K562 (cell line): Measurements from ENCODE around the gene CENPB. TPM values are rescaled to one million over a fixed set of nuclear protein-coding genes. Genes with fewer than 3 reads are reported as not detected.

Experiments used
- ATAC-seq: fragments of 200-7000 bp; cut with Tn5 transposase; 3 replicates; pipeline ENCODE4 v1.9.1; 2020; ENCODE audit warnings: moderate library complexity
- BruUV-seq: library from RNA; stranded (reverse); fragments of 400-500 nt; replicated peaks from 2 replicates; lab custom pipeline; 2021; lab: Mats Ljungman, UMichigan
- CTCF ChIA-PET: fragments of 300-600 bp; formaldehyde crosslinking; extraction: SDS; loops from one replicate; lab custom pipeline; 2021; ENCODE audit warnings: low intra/inter-chr PET ratio; lab: Yijun Ruan, JAX
- POLR2A ChIA-PET: fragments of 300-600, 350-650 bp; sonication (Branson Sonifier 250); formaldehyde crosslinking; extraction: SDS; loops from one replicate; lab custom pipeline; 2021; ENCODE audit warnings: antibody characterized with exemption, inconsistent platforms; lab: Yijun Ruan, JAX
- DNase-seq, 4 experiments: peaks; one replicate each; pipeline versions ENCODE4 v3.0.0 to v3.0.0-alpha.2; 2011 to 2018; ENCODE audit warnings: low spot score in 3 of 4, mixed read lengths in 3 of 4; ENCODE audit errors: extremely low read depth in 1 of 4
- FAIRE-seq: peaks from 2 replicates; lab custom pipeline; 2011; peaks lifted over from hg19 to GRCh38; lab: Jason Lieb, UNC
- H2AFZ ChIP-seq: 2 replicates; pipeline ENCODE4 v1.6.0; 2011; ENCODE audit warnings: low read depth, low read length, control low read depth, inconsistent platforms
- H3K27ac ChIP-seq: fragments of 200-600 bp; 3 replicates; pipeline ENCODE4 v1.8.0; 2011; ENCODE audit warnings: low read depth, mild to moderate bottlenecking, control low read depth, inconsistent platforms, low read length, moderate library complexity, mixed read lengths; ENCODE audit errors: extremely low read depth
- H3K27me3 ChIP-seq, 2 experiments: fragments of 300-600 bp in 1 of 2; 2 replicates in 1 of 2; 3 replicates in 1 of 2; pipeline versions ENCODE4 v1.6.0 to v1.8.0; 2011; ENCODE audit warnings: inconsistent platforms in 2 of 2, low read length in 2 of 2, mild to moderate bottlenecking in 1 of 2, mixed read lengths in 1 of 2, moderate library complexity in 1 of 2; ENCODE audit not compliant: control insufficient read depth in 2 of 2, insufficient read depth in 2 of 2
- H3K36me3 ChIP-seq: fragments of 300-600 bp; 3 replicates; pipeline ENCODE4 v1.8.0; 2011; ENCODE audit warnings: mild to moderate bottlenecking, low read length, inconsistent platforms; ENCODE audit not compliant: control insufficient read depth, insufficient read depth
- H3K4me1 ChIP-seq, 2 experiments: fragments of 200-600 bp in 1 of 2; replicated peaks in 1 of 2; 2 replicates in 1 of 2; 3 replicates in 1 of 2; pipeline versions ENCODE4 v1.5.1 to v1.8.0; 2011; ENCODE audit warnings: inconsistent platforms in 2 of 2, low read length in 2 of 2, mild to moderate bottlenecking in 1 of 2, mixed read lengths in 1 of 2, moderate library complexity in 1 of 2; ENCODE audit not compliant: control insufficient read depth in 2 of 2, insufficient read depth in 2 of 2
- H3K4me2 ChIP-seq: 2 replicates; pipeline ENCODE4 v1.6.1; 2011; ENCODE audit warnings: low read length, control low read depth, inconsistent platforms, mixed read lengths; ENCODE audit not compliant: insufficient read depth
- H3K4me3 ChIP-seq: fragments of 200-600 bp; sonication (generic), shearing (Covaris generic); 2 replicates; pipeline ENCODE4 v1.5.1; 2016; ENCODE audit warnings: control low read depth, inconsistent platforms
- H3K79me2 ChIP-seq: fragments of 200-600 bp; 3 replicates; pipeline ENCODE4 v1.8.0; 2011; ENCODE audit warnings: low read length, inconsistent platforms; ENCODE audit not compliant: control insufficient read depth, insufficient read depth
- H3K9ac ChIP-seq, 2 experiments: 2 replicates each; pipeline versions ENCODE4 v1.6.0 to v1.6.1; 2011; ENCODE audit warnings: low read depth in 2 of 2, low read length in 2 of 2, control low read depth in 1 of 2, inconsistent platforms in 1 of 2, mild to moderate bottlenecking in 1 of 2, mixed read lengths in 1 of 2; ENCODE audit not compliant: insufficient read depth in 1 of 2
- H3K9me1 ChIP-seq: one replicate; pipeline ENCODE4 v1.6.0; 2011; ENCODE audit warnings: inconsistent platforms, mild to moderate bottlenecking, low read length, moderate library complexity; ENCODE audit not compliant: control insufficient read depth, insufficient read depth
- H3K9me3 ChIP-seq: replicated peaks from 2 replicates; pipeline ENCODE4 v1.5.1; 2011; ENCODE audit warnings: low read depth, low read length, inconsistent platforms; ENCODE audit not compliant: control insufficient read depth, insufficient read depth
- H4K20me1 ChIP-seq: replicated peaks from 2 replicates; pipeline ENCODE4 v1.6.1; 2011; ENCODE audit warnings: low read length, inconsistent platforms, mixed read lengths; ENCODE audit not compliant: control insufficient read depth, insufficient read depth
- BRD4 ChIP-seq: fragments of 200-600 bp; sonication (generic); IDR thresholded peaks from 2 replicates; pipeline ENCODE4 v1.6.1; 2017; ENCODE audit warnings: inconsistent platforms
- ESRRA ChIP-seq: fragments of 450-650 bp; IDR thresholded peaks from 2 replicates; pipeline ENCODE4 v1.6.1; 2014; ENCODE audit warnings: low read depth, mild to moderate bottlenecking, moderate library complexity, borderline replicate concordance
- FIP1L1 ChIP-seq: fragments of 200-400 bp; formaldehyde crosslinking; IDR thresholded peaks from 2 replicates; pipeline ENCODE4 v1.6.1; 2018; ENCODE audit warnings: mild to moderate bottlenecking, low read depth, low read length; ENCODE audit not compliant: poor library complexity, severe bottlenecking
- MTA1 ChIP-seq: fragments of 450-650 bp; IDR thresholded peaks from 2 replicates; pipeline ENCODE4 v1.6.1; 2017; ENCODE audit warnings: borderline replicate concordance
- VEZF1 ChIP-seq: fragments of 200-800 bp; sonication (Bioruptor generic); IDR thresholded peaks from 2 replicates; pipeline ENCODE4 v1.6.1; 2017; ENCODE audit warnings: missing genetic modification characterization, missing compliant biosample characterization
- ZHX1 ChIP-seq: fragments of 150-350 bp; conservative IDR thresholded peaks from 2 replicates; pipeline ENCODE4 v1.6.1; 2014; ENCODE audit warnings: low read length
- ZNF589 ChIP-seq: fragments of 200-800 bp; sonication (Bioruptor generic); IDR thresholded peaks from 2 replicates; pipeline ENCODE4 v1.6.1; 2016; ENCODE audit warnings: low read depth, missing genetic modification characterization, missing compliant biosample characterization
- WGBS: fragments of 100-300 bp; shearing (Covaris generic); methylation state at CpG from one replicate; pipeline ENCODE4 v1.1.6; 2016; ENCODE audit warnings: low coverage, mixed read lengths; ENCODE audit not compliant: insufficient coverage; ENCODE audit errors: missing lambda C conversion rate; 5-methylcytosine and 5-hydroxymethylcytosine counted together
- in situ Hi-C: fragments of 300-500 bp; cut with MboI; formaldehyde crosslinking; loops from 4 replicates; pipeline ENCODE4 v1.15.0; 2018; ENCODE audit warnings: inconsistent platforms, mixed read lengths
- intact Hi-C: fragments of 100-400 bp; cut with micrococcal nuclease; formaldehyde crosslinking; loops from 2 replicates; pipeline ENCODE4 v1.14.2; 2022
- polyA plus RNA-seq, 8 experiments: library from polyadenylated mRNA; depleted of rRNA in 4 of 8; stranded (reverse) in 5 of 8; unstranded in 3 of 8; fragments of >200 nt; fragmentation: Nextera tagmentation in 2 of 8; fragmentation: Illumina TruSeq in 1 of 8; extraction: Ambion mirVana in 2 of 8; extraction: Trizol in 1 of 8; gene quantifications; 2 replicates each; pipeline versions ENCODE4 v1.2.1 to v1.2.3, GENCODE V29; 2011 to 2014; ENCODE audit warnings: inconsistent platforms in 1 of 8, missing spikeins in 1 of 8
- total RNA-seq, 7 experiments: library from RNA; depleted of rRNA in 6 of 7; stranded (reverse); fragments of >200 nt in 6 of 7; fragmentation: Illumina TruSeq in 2 of 7; extraction: Trizol in 2 of 7; gene quantifications; 2 replicates each; pipeline versions ENCODE4 v1.2.1 to v1.2.3, GENCODE V29; 2011 to 2021; ENCODE audit warnings: low replicate concordance in 1 of 7
- TF ChIP-seq, protein P1 (sequence below): sonication (generic); formaldehyde crosslinking; IDR thresholded peaks from 2 replicates; pipeline ENCODE4 v1.8.0; 2022; ENCODE audit warnings: missing genetic modification reagents, mild to moderate bottlenecking, moderate library complexity, borderline replicate concordance
- TF ChIP-seq, protein P2 (sequence below): fragments of 450-650 bp; IDR thresholded peaks from 2 replicates; pipeline ENCODE4 v1.6.1; 2016; ENCODE audit warnings: antibody characterized with exemption

The CENPB gene
- total and polyA plus RNA-seq, 9 of the 15 experiments (the other 6 are each of a cell fraction or from before 2014, with no cell fraction given): 0.17 to 70.8 (median 24.9) TPM

DNA sequence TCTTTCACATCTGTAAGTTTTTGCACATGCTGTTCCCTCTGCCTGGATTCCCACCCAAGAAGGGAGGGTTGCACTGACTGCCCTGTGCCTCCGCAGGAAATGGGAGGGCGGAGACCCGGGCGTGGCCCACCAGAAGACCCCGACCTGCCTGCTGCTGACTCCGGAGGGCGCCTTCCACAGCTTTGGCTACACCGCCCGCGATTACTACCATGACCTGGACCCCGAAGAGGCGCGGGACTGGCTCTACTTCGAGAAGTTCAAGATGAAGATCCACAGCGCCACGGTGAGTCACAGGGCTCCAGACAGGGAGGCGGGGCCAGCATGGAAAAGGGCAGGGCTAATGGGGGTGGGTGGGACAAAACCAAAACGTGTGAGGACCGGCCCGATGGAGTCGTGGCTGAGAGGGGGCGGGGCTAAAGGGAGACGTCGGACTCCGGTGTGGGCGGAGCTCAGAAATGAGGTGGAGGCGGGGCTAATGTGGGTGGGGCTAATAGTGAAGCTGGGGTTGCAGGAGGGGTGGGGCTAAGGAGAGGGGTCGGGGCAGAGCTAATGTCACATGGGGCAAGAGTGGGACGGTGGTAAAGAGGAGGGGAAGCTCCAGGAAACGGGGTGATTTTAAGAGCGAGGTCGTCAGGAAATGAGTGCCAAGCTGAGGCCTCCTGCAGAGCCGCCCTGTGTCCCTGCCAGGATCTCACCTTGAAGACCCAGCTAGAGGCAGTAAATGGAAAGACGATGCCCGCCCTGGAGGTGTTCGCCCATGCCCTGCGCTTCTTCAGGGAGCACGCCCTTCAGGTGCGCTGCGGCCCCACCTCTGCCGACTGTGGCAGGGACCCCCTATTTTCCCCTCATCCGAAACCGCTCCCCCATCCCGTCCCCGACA lies 41.5 kb downstream of the CENPB start:
- H3K79me2 ChIP-seq: no peaks in the 10 kb centered on the region
- in situ Hi-C loops (no loop called here), intact Hi-C loops (no loop called here)
- H3K9me3 ChIP-seq: no peaks in the 10 kb centered on the region
- FAIRE-seq (peak; percentile 85), ATAC-seq (peak; percentile 97), DNase-seq (peak; percentile 95 to 97 (median 97))
- H3K4me1 ChIP-seq: peaks cover 1 to 41% of the 10 kb centered on the region in 2 experiments; a peak in 3 of 5 replicates
- no TSS peak for BruUV-seq
- peak overlapping the region; percentile 27; the same call in 2 of the 3 replicates for H3K27ac ChIP-seq
- ChIA-PET CTCF (no interaction called here), POLR2A (interaction anchor here (0.5 to 0.6 kb wide), 3 partner anchors 541 to 1687 kb away, joined by 3 read pairs; no protein-coding TSS in a partner anchor)
- no peaks in the 10 kb centered on the region for H4K20me1 ChIP-seq
- peak overlapping the region; percentile 86 for H3K4me2 ChIP-seq
- H3K9me1 ChIP-seq: no peaks in the 10 kb centered on the region
- peak overlapping the region; percentile 38 for H3K4me3 ChIP-seq
- H3K9ac ChIP-seq: peak overlapping the region; percentile 27 to 89; a peak in 3 of 4 replicates
- H3K36me3 ChIP-seq: no peaks in the 10 kb centered on the region
- no peaks in the 10 kb centered on the region for H3K27me3 ChIP-seq
- peak overlapping the region; percentile 96 for H2AFZ ChIP-seq
- WGBS: 18% methylated on average over 36 of the region's 45 CpGs
- TF ChIP-seq ZNF589 (CRISPR knock-in tag): no peak
- no peak for TF ChIP-seq ESRRA
- no peak for TF ChIP-seq ZHX1
- TF ChIP-seq VEZF1 (CRISPR knock-in tag): peak; percentile 62; the same call in 1 of the 2 replicates
- no peak for TF ChIP-seq MTA1
- TF ChIP-seq FIP1L1: no peak
- no peak for TF ChIP-seq BRD4
- TF ChIP-seq, protein P1, sequence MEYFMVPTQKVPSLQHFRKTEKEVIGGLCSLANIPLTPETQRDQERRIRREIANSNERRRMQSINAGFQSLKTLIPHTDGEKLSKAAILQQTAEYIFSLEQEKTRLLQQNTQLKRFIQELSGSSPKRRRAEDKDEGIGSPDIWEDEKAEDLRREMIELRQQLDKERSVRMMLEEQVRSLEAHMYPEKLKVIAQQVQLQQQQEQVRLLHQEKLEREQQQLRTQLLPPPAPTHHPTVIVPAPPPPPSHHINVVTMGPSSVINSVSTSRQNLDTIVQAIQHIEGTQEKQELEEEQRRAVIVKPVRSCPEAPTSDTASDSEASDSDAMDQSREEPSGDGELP (CRISPR knock-in tag): peak; percentile 57; the same call in 1 of the 2 replicates
- TF ChIP-seq, protein P2, sequence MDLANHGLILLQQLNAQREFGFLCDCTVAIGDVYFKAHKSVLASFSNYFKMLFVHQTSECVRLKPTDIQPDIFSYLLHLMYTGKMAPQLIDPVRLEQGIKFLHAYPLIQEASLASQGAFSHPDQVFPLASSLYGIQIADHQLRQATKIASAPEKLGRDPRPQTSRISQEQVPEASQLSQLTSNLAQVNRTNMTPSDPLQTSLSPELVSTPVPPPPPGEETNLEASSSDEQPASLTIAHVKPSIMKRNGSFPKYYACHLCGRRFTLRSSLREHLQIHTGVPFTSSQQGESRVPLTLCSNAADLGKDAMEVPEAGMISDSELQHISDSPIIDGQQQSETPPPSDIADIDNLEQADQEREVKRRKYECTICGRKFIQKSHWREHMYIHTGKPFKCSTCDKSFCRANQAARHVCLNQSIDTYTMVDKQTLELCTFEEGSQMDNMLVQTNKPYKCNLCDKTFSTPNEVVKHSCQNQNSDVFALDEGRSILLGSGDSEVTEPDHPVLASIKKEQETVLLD: 0 out of 2 replicates have a peak, but pooled peaks have one; percentile 35
